Hepatocyte (in vitro differentiated cells): ENCODE measurements around the gene STAT5A.

Experiments
- CTCF ChIP-seq: fragments of 200-600 bp; sonication (generic); IDR thresholded peaks from 2 replicates; pipeline ENCODE4 v1.5.1; 2016; ENCODE audit warnings: antibody characterized with exemption, mild to moderate bottlenecking; ENCODE audit not compliant: poor library complexity
- EZH2 ChIP-seq: fragments of 200-600 bp; sonication (generic); IDR thresholded peaks from 2 replicates; pipeline ENCODE4 v1.6.1; 2016; ENCODE audit warnings: antibody characterized with exemption, mild to moderate bottlenecking, borderline replicate concordance

- TF ChIP-seq CTCF (no peak), EZH2 (no peak)
These were observed 27.3 kb downstream of the STAT5A start for GRCh38 chr17:42315402-42316156.
